Superior temporal gyrus (tissue), 1 donor: ENCODE measurements around the gene SPATA19.
"Not testable (repeated sequence)": the region's sequence is repeated elsewhere in the genome, so short reads cannot be mapped to it uniquely, and the experiment has no call there.

Source experiments
- DNase-seq: peaks from one replicate; pipeline ENCODE4 v3.0.0-alpha.2; 2016; ENCODE audit errors: extremely low spot score

SPATA19 gene

GRCh38 chr11:133845413-133845812, at the start of gene SPATA19:
SPATA19 (minus strand) TSS chr11:133845513; CDS start chr11:133845446, 67 bp downstream.
- no peak for DNase-seq

- no peak for DNase-seq
These were observed 49.8 kb upstream of the SPATA19 start for GRCh38 chr11:133895061-133895479.

GRCh38 chr11:133893381-133893780, 48.1 kb upstream of the SPATA19 start:
- no peak for DNase-seq

GRCh38 chr11:133892584-133893380, 47.5 kb upstream of the SPATA19 start:
- DNase-seq, result no peak

- DNase-seq, result no peak
These were observed 46.8 kb upstream of the SPATA19 start for GRCh38 chr11:133892126-133892525.

GRCh38 chr11:133889893-133890292, 44.6 kb upstream of the SPATA19 start:
- DNase-seq, result no peak

GRCh38 chr11:133889188-133889587, 43.9 kb upstream of the SPATA19 start:
- DNase-seq, result no peak

- DNase-seq, result no peak
These were observed 42.5 kb upstream of the SPATA19 start for GRCh38 chr11:133887692-133888332.

GRCh38 chr11:133886029-133886428, 40.7 kb upstream of the SPATA19 start:
- DNase-seq, result no peak

- no peak for DNase-seq
These were observed 26.8 kb upstream of the SPATA19 start for GRCh38 chr11:133872160-133872559.

- peak; percentile 51 for DNase-seq
These were observed 22.1 kb upstream of the SPATA19 start for GRCh38 chr11:133867456-133867855.

- no peak for DNase-seq
These were observed 20.2 kb upstream of the SPATA19 start for GRCh38 chr11:133865466-133865865.

GRCh38 chr11:133864756-133865155, 19.4 kb upstream of the SPATA19 start:
- DNase-seq, result no peak

- DNase-seq, result no peak
These were observed 14.8 kb upstream of the SPATA19 start for GRCh38 chr11:133860151-133860550.

GRCh38 chr11:133854330-133854960, 9.1 kb upstream of the SPATA19 start:
- not testable (repeated sequence) for DNase-seq

- no peak for DNase-seq
These were observed 1.1 kb downstream of the SPATA19 start for GRCh38 chr11:133844217-133844616.

GRCh38 chr11:133843454-133843987, 1.8 kb downstream of the SPATA19 start:
- no peak for DNase-seq

GRCh38 chr11:133842730-133843129, 2.6 kb downstream of the SPATA19 start:
- no peak for DNase-seq

- no peak for DNase-seq
These were observed 3.3 kb downstream of the SPATA19 start for GRCh38 chr11:133842053-133842452.

GRCh38 chr11:133841279-133842043, 3.9 kb downstream of the SPATA19 start:
- no peak for DNase-seq

GRCh38 chr11:133840479-133840941, 4.8 kb downstream of the SPATA19 start:
- no peak for DNase-seq
